ENCODE measurements around the gene MIDN.

- no peak for TF ChIP-seq EZH2 (IDR thresholded peaks at IDR 0.05; ENCODE audit: insufficient read depth, poor library complexity, severe bottlenecking)
- TF ChIP-seq EZH2phosphoT487 (IDR thresholded peaks at IDR 0.05; ENCODE audit: insufficient read depth, low read depth) = no peak
These were observed 19.3 kb downstream of the MIDN start for GRCh38 chr19:1267477-1268225.

Data from GM23248 (cell line).